Lower leg skin (tissue), 4 donors: ENCODE measurements around the gene TNFRSF11A. TPM values are rescaled to one million over a fixed set of nuclear protein-coding genes. Genes with fewer than 3 reads are reported as not detected.

ENCODE experiments used
- DNase-seq, 2 donors: peaks; one replicate each; pipeline ENCODE4 v3.0.0-alpha.2; 2019; ENCODE audit warnings: low spot score in 2 of 2
- H3K4me3 ChIP-seq: fragments of 200-600 bp; sonication (generic); 2 replicates; pipeline ENCODE4 v1.5.1; 2017; ENCODE audit warnings: mild to moderate bottlenecking, low read depth; ENCODE audit not compliant: poor library complexity, severe bottlenecking
- CTCF ChIP-seq, 3 donors: fragments of 450-650 bp; IDR thresholded peaks; one replicate each; pipeline ENCODE4 v1.5.1; 2016; ENCODE audit warnings: antibody characterized with exemption in 3 of 3, mild to moderate bottlenecking in 3 of 3, moderate library complexity in 2 of 3
- POLR2A ChIP-seq, 2 donors: fragments of 450-650 bp; IDR thresholded peaks; one replicate each; pipeline ENCODE4 v1.6.1; 2016 to 2017; ENCODE audit warnings: antibody characterized with exemption in 2 of 2, mild to moderate bottlenecking in 1 of 2, moderate library complexity in 1 of 2
- WGBS, 2 donors: methylation state at CpG; one replicate each; pipeline ENCODE4 v1.1.5; 2018; 5-methylcytosine and 5-hydroxymethylcytosine counted together
- intact Hi-C: fragments of 100-400 bp; cut with DNase I; formaldehyde crosslinking; loops from one replicate; pipeline ENCODE4 v1.15.0; 2023; ENCODE audit warnings: low total_unique reads
- total RNA-seq, 4 donors: library from RNA; depleted of rRNA; stranded (reverse); fragments of >200 nt; gene quantifications; one replicate each; pipeline ENCODE4 v1.1.0, GENCODE V29; 2016

Gene TNFRSF11A
- total RNA-seq, 4 donors from 2014 or later = 1.5 to 7.6 (median 4.7) TPM

- TF ChIP-seq POLR2A (IDR thresholded peaks at IDR 0.05) = no peak
- no peak overlapping the region for H3K4me3 ChIP-seq
- WGBS, 2 donors = 59 to 63% methylated on average over 3 of the region's 3 CpGs
- no peak for DNase-seq
- intact Hi-C loops = no loop called here
Observed at GRCh38 chr18:62341473-62341872, 16.4 kb downstream of the TNFRSF11A start.

GRCh38 chr18:62342884-62343283 lies 17.8 kb downstream of the TNFRSF11A start:
- no peak overlapping the region for H3K4me3 ChIP-seq
- intact Hi-C loops = no loop called here
- 87 to 90% methylated on average over 4 of the region's 4 CpGs for WGBS, 2 donors
- TF ChIP-seq CTCF (IDR thresholded peaks at IDR 0.05) (no peak), POLR2A (IDR thresholded peaks at IDR 0.05) (no peak)
- DNase-seq = no peak

- TF ChIP-seq CTCF (IDR thresholded peaks at IDR 0.05) (no peak), POLR2A (IDR thresholded peaks at IDR 0.05) (no peak)
- no peak for DNase-seq
- intact Hi-C loops = no loop called here
- no peak overlapping the region for H3K4me3 ChIP-seq
- WGBS, 2 donors = 93 to 95% methylated on average over 8 of the region's 8 CpGs
Observed at GRCh38 chr18:62343316-62343715, 18.2 kb downstream of the TNFRSF11A start.

GRCh38 chr18:62345909-62346308 lies 20.8 kb downstream of the TNFRSF11A start:
- intact Hi-C loops = no loop called here
- TF ChIP-seq POLR2A (IDR thresholded peaks at IDR 0.05) (no peak), CTCF (IDR thresholded peaks at IDR 0.05) (no peak)
- no peak for DNase-seq
- H3K4me3 ChIP-seq = no peak overlapping the region
- WGBS, 2 donors = 90 to 91% methylated on average over 2 of the region's 2 CpGs

- intact Hi-C loops = no loop called here
- TF ChIP-seq POLR2A (IDR thresholded peaks at IDR 0.05) (no peak), CTCF (IDR thresholded peaks at IDR 0.05) (no peak)
- no peak for DNase-seq
- WGBS, 2 donors = 72 to 77% methylated on average over 7 of the region's 7 CpGs
- H3K4me3 ChIP-seq = no peak overlapping the region
Observed at GRCh38 chr18:62346333-62347088, 21.4 kb downstream of the TNFRSF11A start.

GRCh38 chr18:62347089-62347506 lies 22.0 kb downstream of the TNFRSF11A start:
- 70 to 75% methylated on average over 6 of the region's 6 CpGs for WGBS, 2 donors
- no peak for DNase-seq
- no peak overlapping the region for H3K4me3 ChIP-seq
- intact Hi-C loops = no loop called here
- TF ChIP-seq POLR2A (IDR thresholded peaks at IDR 0.05) = no peak
- no peak for TF ChIP-seq CTCF (IDR thresholded peaks at IDR 0.05)
